Inflammatory macrophage treated with lipopolysaccharide for 4 hours (primary cell): Measurements from ENCODE around the gene CAT.
"Not testable (repeated sequence)": the region's sequence is repeated elsewhere in the genome, so short reads cannot be mapped to it uniquely, and the experiment has no call there.

Experiments
- DNase-seq: peaks from one replicate; pipeline ENCODE4 v3.0.0-alpha.2; 2020

CAT gene

GRCh38 chr11:34438529-34439507 lies at the start of gene CAT:
CAT (plus strand) TSS chr11:34438934; CDS start chr11:34439014, 80 bp downstream.
- peak; percentile 98 for DNase-seq

- no peak for DNase-seq
Measured at GRCh38 chr11:34394771-34395300, 43.9 kb upstream of the CAT start.

- no peak for DNase-seq
Measured at GRCh38 chr11:34395916-34396550, 42.7 kb upstream of the CAT start.

GRCh38 chr11:34397120-34397519 lies 41.6 kb upstream of the CAT start:
- DNase-seq: no peak

GRCh38 chr11:34397811-34398210 lies 40.9 kb upstream of the CAT start:
- no peak for DNase-seq

GRCh38 chr11:34403431-34403830 lies 35.3 kb upstream of the CAT start:
- no peak for DNase-seq

GRCh38 chr11:34404280-34404679 lies 34.5 kb upstream of the CAT start:
- DNase-seq: no peak

GRCh38 chr11:34405079-34405858 lies 33.5 kb upstream of the CAT start:
- DNase-seq: peak; percentile 97

GRCh38 chr11:34406413-34406812 lies 32.3 kb upstream of the CAT start:
- no peak for DNase-seq

- DNase-seq: no peak
Measured at GRCh38 chr11:34407121-34407813, 31.5 kb upstream of the CAT start.

GRCh38 chr11:34408580-34409172 lies 30.1 kb upstream of the CAT start:
- DNase-seq: no peak

GRCh38 chr11:34411111-34411510 lies 27.6 kb upstream of the CAT start:
- DNase-seq: no peak

- DNase-seq: peak; percentile 37
Measured at GRCh38 chr11:34411791-34412190, 26.9 kb upstream of the CAT start.

- DNase-seq: no peak
Measured at GRCh38 chr11:34413263-34413662, 25.5 kb upstream of the CAT start.

GRCh38 chr11:34415538-34415937 lies 23.2 kb upstream of the CAT start:
- DNase-seq: no peak

- no peak for DNase-seq
Measured at GRCh38 chr11:34416088-34416487, 22.6 kb upstream of the CAT start.

GRCh38 chr11:34416766-34417165 lies 22.0 kb upstream of the CAT start:
- peak; percentile 62 for DNase-seq

GRCh38 chr11:34417202-34417601 lies 21.5 kb upstream of the CAT start:
- DNase-seq: no peak

GRCh38 chr11:34419158-34419557 lies 19.6 kb upstream of the CAT start:
- DNase-seq: no peak

GRCh38 chr11:34423300-34423699 lies 15.4 kb upstream of the CAT start:
- DNase-seq: no peak

- not testable (repeated sequence) for DNase-seq
Measured at GRCh38 chr11:34424826-34425225, 13.9 kb upstream of the CAT start.

- no peak for DNase-seq
Measured at GRCh38 chr11:34425360-34425759, 13.4 kb upstream of the CAT start.
